Measurements from ENCODE around the gene KRAS. TPM values are rescaled to one million over a fixed set of nuclear protein-coding genes. Genes with fewer than 3 reads are reported as not detected.

KRAS gene
- total RNA-seq, 2 experiments from 2014 or later, result 17.0 to 19.0 TPM

- Mint-ChIP-seq H3K4me1 (ENCODE audit: low read depth) (peaks cover 14% of the 10 kb centered on the region), H3K27ac (no peak overlapping the region), H3K36me3 (ENCODE audit: low read depth) (no peaks in the 10 kb centered on the region), H3K9me3 (no peaks in the 10 kb centered on the region), H3K4me3 (no peak overlapping the region), H3K27me3 (no peaks in the 10 kb centered on the region)
- no peak for DNase-seq
- no peak for ATAC-seq
- CTCF ChIA-PET, result interaction anchor here (0.7 to 1.1 kb wide), 4 partner anchors 16 to 142 kb away, joined by 3 to 4 read pairs (median 3); no protein-coding TSS in a partner anchor
- POLR2A ChIA-PET, result interaction anchor here (0.6 kb wide), 1 partner anchor 76 kb away, joined by 3 read pairs; no protein-coding TSS in a partner anchor
- intact Hi-C loops (cut with micrococcal nuclease), result no loop called here
- no peak for TF ChIP-seq CTCF (IDR thresholded peaks at IDR 0.05)
Observed at GRCh38 chr12:25257590-25258324, 7.0 kb upstream of the KRAS start.

- DNase-seq (no peak), ATAC-seq (no peak)
- CTCF ChIA-PET, result no interaction called here
- no peak for TF ChIP-seq CTCF (IDR thresholded peaks at IDR 0.05)
- H3K4me3 Mint-ChIP-seq, result no peak overlapping the region
- intact Hi-C loops (cut with micrococcal nuclease), result no loop called here
- no peaks in the 10 kb centered on the region for H3K36me3 Mint-ChIP-seq (ENCODE audit: low read depth)
- peaks cover 22% of the 10 kb centered on the region for H3K4me1 Mint-ChIP-seq (ENCODE audit: low read depth)
- no peaks in the 10 kb centered on the region for H3K27me3 Mint-ChIP-seq
- H3K9me3 Mint-ChIP-seq, result no peaks in the 10 kb centered on the region
- POLR2A ChIA-PET, result no interaction called here
- H3K27ac Mint-ChIP-seq, result no peak overlapping the region
Observed at GRCh38 chr12:25256826-25257225, 6.1 kb upstream of the KRAS start.

- ATAC-seq, result no peak
- Mint-ChIP-seq H3K36me3 (ENCODE audit: low read depth) (no peaks in the 10 kb centered on the region), H3K9me3 (no peaks in the 10 kb centered on the region), H3K4me3 (no peak overlapping the region), H3K27ac (no peak overlapping the region), H3K27me3 (no peaks in the 10 kb centered on the region), H3K4me1 (ENCODE audit: low read depth) (peaks cover 22% of the 10 kb centered on the region)
- intact Hi-C loops (cut with micrococcal nuclease), result no loop called here
- ChIA-PET POLR2A (interaction anchor here (1.2 kb wide), 1 partner anchor 15 kb away, joined by 3 read pairs; no protein-coding TSS in a partner anchor), CTCF (interaction anchor here (1.3 to 1.9 kb wide), 2 partner anchors 15 to 132 kb away, joined by 4 to 7 read pairs; no protein-coding TSS in a partner anchor)
- no peak for DNase-seq
- TF ChIP-seq CTCF (IDR thresholded peaks at IDR 0.05), result no peak
Observed at GRCh38 chr12:25256005-25256404, 5.3 kb upstream of the KRAS start.

GRCh38 chr12:25254271-25254880, 3.6 kb upstream of the KRAS start:
- intact Hi-C loops (cut with micrococcal nuclease), result no loop called here
- DNase-seq (no peak), ATAC-seq (no peak)
- TF ChIP-seq CTCF (IDR thresholded peaks at IDR 0.05), result no peak
- Mint-ChIP-seq H3K4me1 (ENCODE audit: low read depth) (peaks cover 25% of the 10 kb centered on the region), H3K9me3 (no peaks in the 10 kb centered on the region), H3K27me3 (no peaks in the 10 kb centered on the region), H3K27ac (no peak overlapping the region), H3K4me3 (no peak overlapping the region), H3K36me3 (ENCODE audit: low read depth) (peaks cover 2% of the 10 kb centered on the region)
- ChIA-PET POLR2A (no interaction called here), CTCF (interaction anchor here (1.3 to 1.9 kb wide), 3 partner anchors 13 to 133 kb away, joined by 3 to 7 read pairs (median 4); no protein-coding TSS in a partner anchor)

All from activated CD8-positive, alpha-beta T cell treated with anti-CD3 and anti-CD28 coated beads for 36 hours (primary cell).